Pancreas (tissue), 10 donors: ENCODE measurements around the gene ATG9A. TPM values are rescaled to one million over a fixed set of nuclear protein-coding genes. Genes with fewer than 3 reads are reported as not detected.

ENCODE experiments used
- ATAC-seq, 4 donors: fragments of 200-7000 bp; cut with Tn5 transposase; one replicate each; pipeline versions ENCODE4 v1.8.0 to v1.9.1; 2020; ENCODE audit warnings: mild to moderate bottlenecking in 4 of 4, moderate library complexity in 4 of 4
- DNase-seq, 6 donors: peaks; one replicate each; pipeline ENCODE4 v3.0.0-alpha.2; 2020
- FAIRE-seq: peaks from 2 replicates; lab custom pipeline; 2012; peaks lifted over from hg19 to GRCh38; lab: Jason Lieb, UNC
- H3K27ac ChIP-seq, 4 donors: fragments of 200-600 bp; sonication (generic); 1 replicate in 3 of 4; 2 replicates in 1 of 4; pipeline versions ENCODE4 v1.5.0 to v1.8.0; 2020
- H3K27me3 ChIP-seq, 4 donors: fragments of 200-600 bp; one replicate each; pipeline ENCODE4 v1.8.0; 2021
- H3K36me3 ChIP-seq, 3 donors: fragments of 200-600 bp; sonication (generic) in 1 of 3; one replicate each; pipeline versions ENCODE4 v1.5.0 to v1.8.0; 2020 to 2021
- H3K4me1 ChIP-seq, 3 donors: fragments of 200-600 bp; one replicate each; pipeline ENCODE4 v1.8.0; 2021
- H3K4me3 ChIP-seq, 4 donors: fragments of 200-600 bp; sonication (generic) in 2 of 4; one replicate each; pipeline versions ENCODE4 v1.5.0 to v1.8.0; 2020 to 2021
- H3K9me3 ChIP-seq, 4 donors: fragments of 200-600 bp; one replicate each; pipeline ENCODE4 v1.8.0; 2021
- CTCF ChIP-seq, 4 donors: fragments of 200-600 bp; sonication (generic) in 3 of 4; IDR thresholded peaks; one replicate each; pipeline versions ENCODE4 v1.5.0 to v1.8.0; 2021; ENCODE audit warnings: antibody characterized with exemption in 4 of 4
- WGBS, 2 donors: extraction: QIAGEN DNeasy Blood & Tissue Kit; methylation state at CpG; one replicate each; pipeline ENCODE4 v1.1.7; 2013; 5-methylcytosine and 5-hydroxymethylcytosine counted together
- intact Hi-C, 3 donors: fragments of 100-400 bp; cut with DNase I; formaldehyde crosslinking; loops; one replicate each; pipeline versions ENCODE4 v1.11.1 to v1.14.2; 2022
- polyA plus RNA-seq, 2 donors: library from polyadenylated mRNA; stranded (reverse); fragments of 200-250 nt; gene quantifications; one replicate each; pipeline ENCODE4 v1.2.3, GENCODE V29; 2013
- total RNA-seq, 6 donors: library from RNA; stranded (reverse); fragmentation: NEBNext Ultra II Directional in 4 of 6; extraction: Animal tissue kit (Norgen Biotek cat#: 25700) in 4 of 6; gene quantifications; one replicate each; pipeline versions ENCODE4 v1.2.1 to v1.2.4, GENCODE V29; 2021 to 2023
- donor health status: healthy with polysubstance abuse.
- donor health status: DM: no; HTN: no; CAD: no; lungs with moderate emphysema.
- donor health status: DM: no; HTN: no; CAD: no.
- donor health status: control.
- donor health status: control.
- donor health status: Bipolar disorder and iron deficiency.
- donor health status: DM: yes; HTN: yes; CAD: no.
- donor health status: DM: no; HTN: no; CAD: no.
- donor health status: DM: no; HTN: no; CAD: no.
- donor health status: DM: yes; HTN: yes; CAD: no.

ATG9A gene
- total and polyA plus RNA-seq, 8 donors: 12.1 to 25.5 (median 18.5) TPM

- peaks cover 0 to 5% (median 0%) of the 10 kb centered on the region in 3 donors for H3K36me3 ChIP-seq
- FAIRE-seq: no peak
- H3K27ac ChIP-seq: peak overlapping the region in 1 of 4 donors; percentile 92
- no peak overlapping the region for H3K4me3 ChIP-seq
- no peak for DNase-seq
- peaks cover 24 to 55% (median 26%) of the 10 kb centered on the region in 3 donors for H3K4me1 ChIP-seq
- no peaks in the 10 kb centered on the region for H3K9me3 ChIP-seq
- WGBS, 2 donors: 91 to 95% methylated on average over 10 of the region's 10 CpGs
- TF ChIP-seq CTCF (IDR thresholded peaks at IDR 0.05): no peak
- H3K27me3 ChIP-seq: no peaks in the 10 kb centered on the region
- intact Hi-C loops: no loop called here
- no peak for ATAC-seq
Observed at GRCh38 chr2:219246559-219246958, 17.1 kb upstream of the ATG9A start.

GRCh38 chr2:219245899-219246230, 16.4 kb upstream of the ATG9A start:
- FAIRE-seq: no peak

GRCh38 chr2:219245148-219245898, 15.9 kb upstream of the ATG9A start, which contains the start of the genes GLB1L and STK16:
Gene GLB1L, minus strand, starts transcription at chr2:219245444. Its CDS starts 1,871 bp downstream, at chr2:219243573.
Gene STK16, plus strand, starts transcription at chr2:219245479. Its CDS starts 521 bp downstream, at chr2:219246000.
- peaks cover 0 to 1% (median 0%) of the 10 kb centered on the region in 3 donors for H3K36me3 ChIP-seq
- ATAC-seq (peak; percentile 79 to 88 (median 82)), FAIRE-seq (no peak), DNase-seq (peak; percentile 89 to 98 (median 93))
- peaks cover 17 to 45% (median 22%) of the 10 kb centered on the region in 3 donors for H3K4me1 ChIP-seq
- intact Hi-C loops: no loop called here
- 0% methylated on average over 42 to 46 of the region's 46 CpGs for WGBS, 2 donors
- no peak for TF ChIP-seq CTCF (IDR thresholded peaks at IDR 0.05)
- no peaks in the 10 kb centered on the region for H3K9me3 ChIP-seq
- no peaks in the 10 kb centered on the region for H3K27me3 ChIP-seq
- peak within 1 kb of the TSS; percentile 78 to 92 (median 85) for H3K27ac ChIP-seq
- peak within 1 kb of the TSS; percentile 66 to 81 (median 70) for H3K4me3 ChIP-seq

More at GRCh38 chr2:219245899-219246230, 16.4 kb upstream of the ATG9A start:
- 10 to 11% methylated on average over 10 of the region's 10 CpGs for WGBS, 2 donors
- Histone ChIP-seq H3K9me3 (no peaks in the 10 kb centered on the region), H3K4me1 (peaks cover 22 to 50% (median 26%) of the 10 kb centered on the region in 3 donors), H3K4me3 (peak overlapping the region; percentile 66 to 81 (median 70)), H3K27ac (peak overlapping the region; percentile 78 to 92 (median 85)), H3K36me3 (peaks cover 0 to 5% (median 0%) of the 10 kb centered on the region in 3 donors), H3K27me3 (no peaks in the 10 kb centered on the region)
- TF ChIP-seq CTCF (IDR thresholded peaks at IDR 0.05): no peak
- no peak for ATAC-seq
- intact Hi-C loops: no loop called here
- no peak for DNase-seq

- no peak for ATAC-seq
- TF ChIP-seq CTCF (IDR thresholded peaks at IDR 0.05): no peak
Observed at GRCh38 chr2:219244789-219245147, 15.3 kb upstream of the ATG9A start.

More at GRCh38 chr2:219244789-219245147, 15.3 kb upstream of the ATG9A start:
- H3K4me1 ChIP-seq: peaks cover 13 to 39% (median 16%) of the 10 kb centered on the region in 3 donors
- WGBS, 2 donors: 8 to 12% methylated on average over 6 of the region's 6 CpGs
- peak overlapping the region; percentile 78 to 92 (median 85) for H3K27ac ChIP-seq
- intact Hi-C loops: no loop called here
- no peak for FAIRE-seq
- H3K27me3 ChIP-seq: no peaks in the 10 kb centered on the region
- DNase-seq: no peak
- peak overlapping the region; percentile 66 to 81 (median 70) for H3K4me3 ChIP-seq
- no peaks in the 10 kb centered on the region for H3K36me3 ChIP-seq
- H3K9me3 ChIP-seq: no peaks in the 10 kb centered on the region
